Mucosa of gallbladder (tissue), 1 donor: ENCODE measurements around the gene ASCC3. TPM values are rescaled to one million over a fixed set of nuclear protein-coding genes. Genes with fewer than 3 reads are reported as not detected.
"Not testable (repeated sequence)": the region's sequence is repeated elsewhere in the genome, so short reads cannot be mapped to it uniquely, and the experiment has no call there.

Source experiments
- DNase-seq: peaks from one replicate; pipeline ENCODE4 v3.0.0-alpha.2; 2020; ENCODE audit warnings: low spot score
- total RNA-seq: library from RNA; stranded (reverse); gene quantifications from one replicate; pipeline ENCODE4 v1.2.1, GENCODE V29; 2021
- donor health status: DM: no; HTN: no; CAD: no.

Gene ASCC3
- total RNA-seq, 1 donor from 2014 or later: 31.1 TPM

DNA sequence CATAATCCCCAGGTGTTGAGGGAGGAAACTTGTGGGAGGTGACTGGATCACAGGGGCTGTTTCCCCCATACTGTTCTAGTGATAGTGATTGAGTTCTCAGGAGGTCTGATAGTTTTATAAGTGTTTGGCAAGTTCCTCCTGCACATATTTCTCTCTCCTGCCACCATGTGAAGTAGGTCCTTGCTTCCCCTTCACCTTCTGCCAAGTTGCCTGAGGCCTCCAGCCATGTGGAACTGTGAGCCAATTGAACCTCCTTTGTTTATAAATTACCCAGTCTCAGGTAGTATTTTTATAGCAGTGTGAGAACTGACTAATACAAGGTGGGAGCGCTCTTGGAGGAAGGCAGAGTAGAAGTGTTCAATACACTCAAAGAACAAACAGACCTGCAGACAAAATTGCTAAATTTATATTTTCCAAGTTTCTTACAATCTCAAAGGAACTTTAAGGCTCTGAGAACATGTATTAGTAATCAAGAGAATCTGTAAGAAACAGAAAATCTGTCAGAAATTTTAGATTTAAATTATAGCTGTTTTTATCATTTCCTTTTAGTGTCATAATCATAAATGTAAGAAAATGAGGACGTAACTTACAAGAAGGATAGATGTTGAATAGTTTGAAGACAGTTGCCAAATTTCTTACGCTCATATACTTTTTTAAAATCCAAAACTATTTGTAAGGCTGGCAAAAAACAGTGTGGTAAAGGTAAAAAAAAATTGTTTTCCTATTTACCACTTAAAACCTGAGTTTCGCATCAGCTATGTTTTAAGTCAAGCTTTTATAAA is 77.7 kb downstream of the ASCC3 start:
- no peak for DNase-seq

GRCh38 chr6:100801036-100801435 is 80.1 kb downstream of the ASCC3 start:
- DNase-seq: no peak

- no peak for DNase-seq
Observed at GRCh38 chr6:100796049-100796823, 84.9 kb downstream of the ASCC3 start.

- DNase-seq: no peak
Observed at GRCh38 chr6:100790084-100790483, 91.0 kb downstream of the ASCC3 start.

GRCh38 chr6:100785982-100786381 is 95.1 kb downstream of the ASCC3 start:
- DNase-seq: no peak

- no peak for DNase-seq
Observed at GRCh38 chr6:100780648-100781047, 100.5 kb downstream of the ASCC3 start.

DNA sequence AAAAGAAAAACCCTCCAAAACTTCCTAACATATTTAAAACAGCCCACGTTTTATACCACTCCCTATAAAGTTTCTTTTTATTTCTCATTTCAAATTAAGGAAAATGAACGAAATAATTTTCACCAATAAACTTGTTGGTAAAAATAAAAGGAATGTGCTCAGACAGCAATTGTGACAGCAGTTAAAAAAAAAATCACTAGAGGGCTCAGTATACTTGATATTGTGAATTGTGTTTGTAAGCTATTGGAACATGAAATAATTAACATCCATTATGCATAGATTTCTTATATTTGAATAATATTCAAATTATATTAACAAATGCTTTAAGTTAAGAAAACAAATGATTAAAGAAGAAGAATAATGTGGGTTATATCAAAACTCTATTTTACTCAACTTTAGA is 105.5 kb downstream of the ASCC3 start:
- DNase-seq: no peak

DNA sequence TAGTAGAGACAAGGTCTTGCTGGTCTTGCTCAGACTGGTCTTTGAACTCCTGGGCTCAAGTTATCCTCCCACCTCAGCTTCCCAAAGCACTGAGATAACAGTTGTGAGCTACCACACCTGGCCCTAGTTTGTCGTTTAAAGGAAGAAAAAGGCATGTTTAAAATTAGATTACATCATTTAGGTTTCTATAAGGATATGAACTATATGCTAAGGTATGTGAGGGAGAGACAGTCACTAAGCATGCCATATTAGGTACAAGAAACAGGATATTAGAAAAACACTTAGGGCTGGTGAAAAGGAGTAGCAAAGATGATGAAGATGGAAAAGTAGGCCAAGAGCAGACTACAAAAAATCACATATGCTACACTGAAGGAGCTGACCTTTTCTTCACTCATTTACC is 106.4 kb downstream of the ASCC3 start:
- DNase-seq: no peak

- no peak for DNase-seq
Observed at GRCh38 chr6:100768816-100769351, 112.2 kb downstream of the ASCC3 start.

- no peak for DNase-seq
Observed at GRCh38 chr6:100763617-100764241, 117.4 kb downstream of the ASCC3 start.

DNA sequence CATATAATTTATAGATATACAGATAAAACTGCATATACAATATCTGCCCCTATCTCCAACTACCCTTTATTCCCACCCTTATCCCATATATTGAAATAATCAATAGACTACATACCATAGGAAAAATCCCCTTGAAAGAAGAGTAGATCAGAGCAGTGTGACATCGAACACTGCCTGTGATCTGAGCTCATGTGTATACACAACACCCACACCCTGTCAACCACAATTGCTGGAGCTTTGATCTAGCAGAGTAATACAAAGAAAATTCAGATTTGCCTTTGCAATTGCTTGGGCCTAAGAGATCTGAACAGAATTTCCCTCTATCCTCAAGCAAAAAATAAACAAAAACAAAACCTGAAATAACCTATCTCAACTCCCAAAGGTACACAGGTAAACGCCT is 119.3 kb downstream of the ASCC3 start:
- DNase-seq: no peak

DNA sequence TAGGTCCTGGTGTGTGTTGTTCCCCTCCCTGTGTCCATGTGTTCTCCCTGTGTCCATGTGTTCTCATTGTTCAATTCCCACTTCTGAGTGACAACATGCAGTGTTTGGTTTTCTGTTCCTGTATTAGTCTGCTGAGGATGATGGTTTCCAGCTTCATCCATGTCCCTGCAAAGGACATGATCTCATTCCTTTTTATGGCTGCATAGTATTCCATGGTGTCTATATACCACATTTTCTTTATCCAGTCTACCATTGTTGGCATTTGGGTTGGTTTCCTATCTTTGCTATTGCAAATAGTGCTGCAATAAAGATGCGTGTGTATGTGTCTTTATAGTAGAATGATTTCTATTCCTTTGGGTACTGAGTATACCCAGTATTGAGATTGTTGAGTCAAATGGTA is 122.7 kb downstream of the ASCC3 start:
- DNase-seq: not testable (repeated sequence)

- no peak for DNase-seq
Observed at GRCh38 chr6:100753421-100753820, 127.7 kb downstream of the ASCC3 start.

GRCh38 chr6:100751590-100751989 is 129.5 kb downstream of the ASCC3 start:
- no peak for DNase-seq

DNA sequence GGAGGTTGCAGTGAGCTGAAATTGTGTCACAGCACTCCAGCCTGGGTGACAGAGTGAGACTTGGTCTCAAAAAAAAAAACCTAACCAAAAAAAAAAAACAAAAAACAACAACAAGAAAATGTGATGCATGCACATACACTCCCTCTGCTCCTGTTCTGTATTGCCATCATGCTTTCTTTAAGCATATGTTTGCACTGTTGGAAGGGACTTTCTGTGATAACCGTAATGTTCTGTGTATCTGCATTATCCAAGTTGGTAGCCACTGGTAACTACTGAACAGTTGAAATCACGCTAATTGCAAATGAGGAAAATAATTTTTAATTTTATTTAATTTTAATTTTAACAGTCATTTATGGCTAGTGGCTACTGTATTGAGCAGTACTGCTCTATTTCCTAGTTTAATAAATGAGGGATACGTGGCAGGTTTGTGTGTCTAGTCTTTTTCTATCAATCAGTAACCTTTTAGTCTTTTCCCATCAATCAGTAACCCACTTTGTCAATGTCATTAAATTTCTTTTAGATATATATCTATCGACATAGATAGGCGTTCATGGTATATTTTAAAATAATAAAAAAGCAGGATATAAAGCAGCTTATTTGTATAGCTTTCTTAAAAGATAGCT is 135.6 kb downstream of the ASCC3 start:
- DNase-seq: no peak

GRCh38 chr6:100740439-100740838 is 140.7 kb downstream of the ASCC3 start:
- no peak for DNase-seq

- not testable (repeated sequence) for DNase-seq
Observed at GRCh38 chr6:100737720-100738119, 143.4 kb downstream of the ASCC3 start.

GRCh38 chr6:100731411-100731810 is 149.7 kb downstream of the ASCC3 start:
- DNase-seq: no peak

GRCh38 chr6:100730001-100730980 is 150.8 kb downstream of the ASCC3 start:
- DNase-seq: no peak

DNA sequence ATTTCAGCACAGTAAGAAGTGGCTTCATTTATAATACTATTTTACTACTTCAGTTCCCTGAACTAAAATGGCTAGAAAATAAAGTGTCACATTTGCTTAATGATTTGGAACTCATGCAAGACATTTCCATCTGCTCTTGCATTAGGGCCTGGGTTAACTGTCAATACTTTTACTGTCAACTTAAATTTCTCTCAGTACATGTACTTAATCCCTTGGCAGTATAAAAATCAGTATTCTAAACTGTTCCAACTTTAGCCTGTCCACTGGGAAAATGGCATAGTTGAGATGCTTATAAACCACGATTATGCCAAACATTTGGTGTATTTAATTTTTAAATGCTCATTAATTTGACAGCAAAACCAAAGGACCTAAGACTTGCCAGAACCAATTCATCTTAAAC is 154.5 kb downstream of the ASCC3 start:
- DNase-seq: no peak

DNA sequence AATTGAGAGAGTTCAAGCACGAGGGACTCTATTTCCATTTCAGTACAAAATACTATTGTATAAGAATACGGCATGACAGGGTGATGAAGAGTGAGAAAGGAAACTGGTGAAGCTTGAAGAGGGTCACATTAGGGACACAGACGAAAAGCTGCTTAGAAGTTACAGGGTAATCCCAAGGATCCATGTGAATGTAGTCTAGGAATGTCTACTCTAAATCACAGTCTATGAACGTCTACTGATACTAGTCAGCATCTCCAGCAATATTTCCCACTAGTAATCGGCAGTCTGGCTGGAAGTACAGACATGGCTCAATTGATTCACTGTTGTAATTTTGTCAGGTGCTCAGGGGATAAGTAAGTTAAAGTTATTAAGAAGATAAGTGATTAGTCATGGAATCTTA is 156.4 kb downstream of the ASCC3 start:
- no peak for DNase-seq
